Measurements from ENCODE around the gene EIF4G3. TPM values are rescaled to one million over a fixed set of nuclear protein-coding genes. Genes with fewer than 3 reads are reported as not detected.

EIF4G3 gene
- total RNA-seq, 2 experiments from 2014 or later = 34.9 to 35.8 TPM

GRCh38 chr1:21124846-21125245, 51.9 kb downstream of the EIF4G3 start:
- Mint-ChIP-seq H3K4me3 (no peak overlapping the region), H3K27me3 (no peaks in the 10 kb centered on the region), H3K4me1 (peaks cover 6% of the 10 kb centered on the region), H3K27ac (no peak overlapping the region), H3K36me3 (peaks cover 14% of the 10 kb centered on the region), H3K9me3 (no peaks in the 10 kb centered on the region)
- no peak for ATAC-seq (ENCODE audit: low read depth)
- no peak for DNase-seq
- POLR2A ChIA-PET = no interaction called here

GRCh38 chr1:21123287-21123948, 53.3 kb downstream of the EIF4G3 start:
- no peak overlapping the region for H3K27ac Mint-ChIP-seq
- POLR2A ChIA-PET = no interaction called here
- H3K4me1 Mint-ChIP-seq = peaks cover 6% of the 10 kb centered on the region
- no peaks in the 10 kb centered on the region for H3K27me3 Mint-ChIP-seq
- no peak for ATAC-seq (ENCODE audit: low read depth)
- no peak overlapping the region for H3K4me3 Mint-ChIP-seq
- DNase-seq = no peak
- H3K36me3 Mint-ChIP-seq = peaks cover 10% of the 10 kb centered on the region
- no peaks in the 10 kb centered on the region for H3K9me3 Mint-ChIP-seq

GRCh38 chr1:21121764-21122471, 54.8 kb downstream of the EIF4G3 start:
- POLR2A ChIA-PET = interaction anchor here (0.9 kb wide), 1 partner anchor 10 kb away, joined by 5 read pairs; no protein-coding TSS in a partner anchor
- H3K36me3 Mint-ChIP-seq = peaks cover 10% of the 10 kb centered on the region
- H3K4me1 Mint-ChIP-seq = peaks cover 6% of the 10 kb centered on the region
- H3K27ac Mint-ChIP-seq = no peak overlapping the region
- ATAC-seq (ENCODE audit: low read depth) (no peak), DNase-seq (no peak)
- no peaks in the 10 kb centered on the region for H3K27me3 Mint-ChIP-seq
- no peak overlapping the region for H3K4me3 Mint-ChIP-seq
- H3K9me3 Mint-ChIP-seq = no peaks in the 10 kb centered on the region

- no peaks in the 10 kb centered on the region for H3K27me3 Mint-ChIP-seq
- H3K9me3 Mint-ChIP-seq = no peaks in the 10 kb centered on the region
- peaks cover 8% of the 10 kb centered on the region for H3K36me3 Mint-ChIP-seq
- no peaks in the 10 kb centered on the region for H3K4me1 Mint-ChIP-seq
- no peak overlapping the region for H3K27ac Mint-ChIP-seq
- POLR2A ChIA-PET = interaction anchor here (1.2 kb wide), 1 partner anchor 11 kb away, joined by 7 read pairs; no protein-coding TSS in a partner anchor
- ATAC-seq (ENCODE audit: low read depth) = no peak
- H3K4me3 Mint-ChIP-seq = no peak overlapping the region
- no peak for DNase-seq
These were observed 58.5 kb downstream of the EIF4G3 start for GRCh38 chr1:21118167-21118566.

GRCh38 chr1:21117597-21118001, 59.1 kb downstream of the EIF4G3 start:
- H3K4me3 Mint-ChIP-seq = no peak overlapping the region
- H3K9me3 Mint-ChIP-seq = no peaks in the 10 kb centered on the region
- no peaks in the 10 kb centered on the region for H3K27me3 Mint-ChIP-seq
- ATAC-seq (ENCODE audit: low read depth) (no peak), DNase-seq (no peak)
- no peaks in the 10 kb centered on the region for H3K4me1 Mint-ChIP-seq
- no peak overlapping the region for H3K27ac Mint-ChIP-seq
- POLR2A ChIA-PET = interaction anchor here (1.2 kb wide), 1 partner anchor 11 kb away, joined by 7 read pairs; no protein-coding TSS in a partner anchor
- peaks cover 6% of the 10 kb centered on the region for H3K36me3 Mint-ChIP-seq

GRCh38 chr1:21117159-21117558, 59.5 kb downstream of the EIF4G3 start:
- Mint-ChIP-seq H3K27ac (no peak overlapping the region), H3K9me3 (no peaks in the 10 kb centered on the region), H3K4me1 (no peaks in the 10 kb centered on the region), H3K27me3 (no peaks in the 10 kb centered on the region), H3K4me3 (no peak overlapping the region), H3K36me3 (peaks cover 6% of the 10 kb centered on the region)
- POLR2A ChIA-PET = interaction anchor here (1.2 kb wide), 1 partner anchor 10 kb away, joined by 7 read pairs; no protein-coding TSS in a partner anchor
- DNase-seq (no peak), ATAC-seq (ENCODE audit: low read depth) (no peak)

GRCh38 chr1:21115098-21115760, 61.5 kb downstream of the EIF4G3 start:
- POLR2A ChIA-PET = no interaction called here
- peaks cover 3% of the 10 kb centered on the region for H3K36me3 Mint-ChIP-seq
- H3K27me3 Mint-ChIP-seq = no peaks in the 10 kb centered on the region
- no peak overlapping the region for H3K4me3 Mint-ChIP-seq
- no peak for DNase-seq
- no peak overlapping the region for H3K27ac Mint-ChIP-seq
- ATAC-seq (ENCODE audit: low read depth) = no peak
- no peaks in the 10 kb centered on the region for H3K9me3 Mint-ChIP-seq
- H3K4me1 Mint-ChIP-seq = peaks cover 1% of the 10 kb centered on the region

GRCh38 chr1:21114431-21114830, 62.3 kb downstream of the EIF4G3 start:
- peaks cover 3% of the 10 kb centered on the region for H3K36me3 Mint-ChIP-seq
- H3K4me3 Mint-ChIP-seq = no peak overlapping the region
- DNase-seq (no peak), ATAC-seq (ENCODE audit: low read depth) (no peak)
- H3K4me1 Mint-ChIP-seq = peaks cover 1% of the 10 kb centered on the region
- no peak overlapping the region for H3K27ac Mint-ChIP-seq
- POLR2A ChIA-PET = interaction anchor here (0.7 kb wide), 1 partner anchor 18 kb away, joined by 6 read pairs; no protein-coding TSS in a partner anchor
- no peaks in the 10 kb centered on the region for H3K9me3 Mint-ChIP-seq
- no peaks in the 10 kb centered on the region for H3K27me3 Mint-ChIP-seq

- POLR2A ChIA-PET = no interaction called here
- H3K4me1 Mint-ChIP-seq = peaks cover 1% of the 10 kb centered on the region
- no peak overlapping the region for H3K4me3 Mint-ChIP-seq
- no peak overlapping the region for H3K27ac Mint-ChIP-seq
- H3K27me3 Mint-ChIP-seq = no peaks in the 10 kb centered on the region
- H3K9me3 Mint-ChIP-seq = no peaks in the 10 kb centered on the region
- ATAC-seq (ENCODE audit: low read depth) (no peak), DNase-seq (no peak)
- peaks cover 3% of the 10 kb centered on the region for H3K36me3 Mint-ChIP-seq
These were observed 66.5 kb downstream of the EIF4G3 start for GRCh38 chr1:21110163-21110562.

GRCh38 chr1:21106709-21107108, 70.0 kb downstream of the EIF4G3 start:
- Mint-ChIP-seq H3K4me3 (no peak overlapping the region), H3K27ac (no peak overlapping the region), H3K27me3 (no peaks in the 10 kb centered on the region), H3K4me1 (peaks cover 1% of the 10 kb centered on the region), H3K36me3 (peaks cover 12% of the 10 kb centered on the region), H3K9me3 (no peaks in the 10 kb centered on the region)
- DNase-seq = no peak
- POLR2A ChIA-PET = interaction anchor here (0.8 kb wide), 1 partner anchor 11 kb away, joined by 7 read pairs; no protein-coding TSS in a partner anchor
- no peak for ATAC-seq (ENCODE audit: low read depth)

- H3K27ac Mint-ChIP-seq = no peak overlapping the region
- peaks cover 12% of the 10 kb centered on the region for H3K36me3 Mint-ChIP-seq
- H3K27me3 Mint-ChIP-seq = no peaks in the 10 kb centered on the region
- DNase-seq = no peak
- peaks cover 1% of the 10 kb centered on the region for H3K4me1 Mint-ChIP-seq
- no peak for ATAC-seq (ENCODE audit: low read depth)
- H3K4me3 Mint-ChIP-seq = no peak overlapping the region
- POLR2A ChIA-PET = no interaction called here
- H3K9me3 Mint-ChIP-seq = no peaks in the 10 kb centered on the region
These were observed 70.5 kb downstream of the EIF4G3 start for GRCh38 chr1:21106238-21106637.

GRCh38 chr1:21105807-21106206, 70.9 kb downstream of the EIF4G3 start:
- Mint-ChIP-seq H3K4me1 (peaks cover under 1% of the 10 kb centered on the region), H3K36me3 (peaks cover 11% of the 10 kb centered on the region), H3K9me3 (no peaks in the 10 kb centered on the region), H3K27ac (no peak overlapping the region), H3K27me3 (no peaks in the 10 kb centered on the region), H3K4me3 (no peak overlapping the region)
- ATAC-seq (ENCODE audit: low read depth) (no peak), DNase-seq (no peak)
- POLR2A ChIA-PET = no interaction called here

GRCh38 chr1:21104683-21105082, 72.0 kb downstream of the EIF4G3 start:
- Mint-ChIP-seq H3K4me3 (no peak overlapping the region), H3K27me3 (no peaks in the 10 kb centered on the region), H3K27ac (no peak overlapping the region), H3K9me3 (no peaks in the 10 kb centered on the region), H3K4me1 (no peaks in the 10 kb centered on the region), H3K36me3 (peaks cover 19% of the 10 kb centered on the region)
- no peak for DNase-seq
- POLR2A ChIA-PET = no interaction called here
- ATAC-seq (ENCODE audit: low read depth) = no peak

Measured in activated naive CD8-positive, alpha-beta T cell treated with anti-CD3 and anti-CD28 coated beads, Interleukin-2, amount 10 ng/mL, durations not matched to agents 7 days and 5 days (primary cell).